HUES6 (cell line): ENCODE data around the gene DCAF17.
"Not testable (repeated sequence)": the region's sequence is repeated elsewhere in the genome, so short reads cannot be mapped to it uniquely, and the experiment has no call there.

Source experiments
- H3K27ac ChIP-seq: 2 replicates; pipeline ENCODE4 v1.7.0; 2013; ENCODE audit warnings: low read depth, mild to moderate bottlenecking, low read length, inconsistent platforms
- H3K27me3 ChIP-seq: 2 replicates; pipeline ENCODE4 v1.6.1; 2013; ENCODE audit warnings: low read length; ENCODE audit not compliant: control insufficient read depth, insufficient read depth
- H3K36me3 ChIP-seq: 2 replicates; pipeline ENCODE4 v1.6.1; 2013; ENCODE audit warnings: low read length; ENCODE audit not compliant: control insufficient read depth, insufficient read depth
- H3K4me1 ChIP-seq: 2 replicates; pipeline ENCODE4 v1.6.1; 2013; ENCODE audit warnings: low read length; ENCODE audit not compliant: control insufficient read depth, insufficient read depth
- H3K4me3 ChIP-seq: 2 replicates; pipeline ENCODE4 v1.5.1; 2013; ENCODE audit warnings: low read depth, low read length
- H3K9ac ChIP-seq: one replicate; pipeline ENCODE4 v1.6.1; 2013; ENCODE audit warnings: mild to moderate bottlenecking, low read length
- H3K9me3 ChIP-seq: 2 replicates; pipeline ENCODE4 v1.6.1; 2013; ENCODE audit warnings: low read depth, low read length; ENCODE audit not compliant: control insufficient read depth, insufficient read depth

DCAF17 gene

DNA sequence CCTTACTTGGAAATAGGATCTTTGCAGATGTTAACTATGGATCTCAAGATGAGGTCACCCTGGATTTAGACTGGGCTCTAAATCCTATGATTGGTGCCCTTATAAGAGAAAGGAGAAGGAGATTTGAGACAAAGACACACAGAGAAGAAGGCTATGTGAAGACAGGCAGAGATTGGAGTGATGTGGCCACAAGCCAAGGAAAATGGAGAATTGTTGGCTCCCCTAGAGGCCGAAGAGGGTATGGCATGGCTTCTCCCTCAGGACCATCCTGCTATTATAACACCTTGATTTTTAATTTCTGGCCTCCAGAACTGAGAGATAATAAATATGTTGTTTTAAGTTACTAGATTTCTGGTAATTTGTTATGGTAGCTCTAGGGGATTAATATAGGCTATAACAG, 95.9 kb downstream of the DCAF17 start:
- peaks cover 7% of the 10 kb centered on the region; the same call in 1 of the 2 replicates for H3K9me3 ChIP-seq
- no peak overlapping the region for H3K27ac ChIP-seq
- no peaks in the 10 kb centered on the region for H3K27me3 ChIP-seq
- no peak overlapping the region for H3K9ac ChIP-seq
- no peaks in the 10 kb centered on the region for H3K36me3 ChIP-seq
- no peak overlapping the region for H3K4me3 ChIP-seq
- no peaks in the 10 kb centered on the region for H3K4me1 ChIP-seq

DNA sequence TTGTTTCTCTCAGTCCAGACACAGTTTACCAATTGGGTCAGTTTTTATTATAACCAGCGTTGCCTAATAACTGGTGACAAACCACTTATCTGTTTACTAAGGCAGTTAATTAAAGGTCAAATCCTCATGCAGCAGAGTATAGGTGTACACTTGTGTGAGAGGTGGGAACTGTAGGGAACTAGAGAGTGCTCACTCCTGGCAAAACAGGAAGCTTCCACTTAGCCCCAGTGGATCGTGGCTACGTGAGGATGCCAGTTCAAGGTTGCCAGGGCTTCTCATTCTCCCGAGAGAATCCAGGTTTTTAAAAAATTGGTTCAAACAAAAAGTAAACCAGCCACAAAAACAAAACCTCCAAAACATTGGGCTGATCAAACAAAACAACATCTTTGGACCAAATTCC, 96.4 kb downstream of the DCAF17 start:
- H3K9ac ChIP-seq = no peak overlapping the region
- H3K4me1 ChIP-seq = no peaks in the 10 kb centered on the region

DNA sequence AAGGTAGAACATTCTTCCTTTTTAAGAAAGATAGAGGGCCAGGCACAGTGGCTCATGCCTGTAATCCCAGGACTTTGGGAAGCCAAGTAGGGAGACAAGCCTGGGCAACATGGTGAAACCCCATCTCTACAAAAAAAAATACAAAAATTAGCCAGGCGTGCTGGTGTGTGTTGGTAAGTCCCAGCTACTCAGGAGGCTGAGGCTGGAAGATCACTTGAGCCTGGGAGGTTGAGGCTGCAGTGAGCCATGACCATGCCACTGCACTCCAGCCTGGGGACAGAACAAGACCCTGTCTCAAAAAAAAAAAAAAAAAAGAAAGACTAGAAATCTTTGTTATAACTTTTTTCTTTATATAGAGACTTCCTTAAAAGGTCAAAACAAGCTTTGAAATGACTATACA, 96.8 kb downstream of the DCAF17 start:
- not testable (repeated sequence) for H3K27me3 ChIP-seq, H3K36me3 ChIP-seq, H3K27ac ChIP-seq, H3K4me3 ChIP-seq, H3K9ac ChIP-seq, H3K4me1 ChIP-seq, H3K9me3 ChIP-seq

More for the DNA sequence above, 96.4 kb downstream of the DCAF17 start:
- Histone ChIP-seq H3K27me3 (no peaks in the 10 kb centered on the region), H3K9me3 (peaks cover 7% of the 10 kb centered on the region; the same call in 1 of the 2 replicates), H3K36me3 (no peaks in the 10 kb centered on the region), H3K4me3 (no peak overlapping the region), H3K27ac (no peak overlapping the region)

DNA sequence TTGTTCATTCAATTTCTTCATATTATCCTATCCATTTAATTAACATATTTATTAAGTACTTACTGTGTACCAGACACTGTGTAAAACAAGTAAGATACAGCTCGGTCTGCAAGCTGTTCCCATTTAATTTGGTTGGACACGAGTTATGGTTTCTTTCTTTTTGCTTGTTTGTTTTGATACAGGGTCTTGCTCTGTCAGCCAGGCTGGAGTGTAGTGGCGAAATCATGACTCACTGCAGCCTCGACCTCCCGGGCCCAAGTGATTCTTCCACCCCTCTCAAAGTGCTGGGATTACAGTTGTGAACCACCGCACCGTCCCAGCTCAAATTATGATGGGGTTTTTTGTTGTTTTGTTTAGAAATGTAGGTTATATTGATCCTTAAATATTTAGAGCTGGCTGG, 97.3 kb downstream of the DCAF17 start:
- no peaks in the 10 kb centered on the region for H3K4me1 ChIP-seq
- no peaks in the 10 kb centered on the region for H3K27me3 ChIP-seq
- H3K27ac ChIP-seq = no peak overlapping the region
- H3K9ac ChIP-seq = no peak overlapping the region
- peaks cover 7% of the 10 kb centered on the region; the same call in 1 of the 2 replicates for H3K9me3 ChIP-seq
- no peak overlapping the region for H3K4me3 ChIP-seq
- H3K36me3 ChIP-seq = no peaks in the 10 kb centered on the region

DNA sequence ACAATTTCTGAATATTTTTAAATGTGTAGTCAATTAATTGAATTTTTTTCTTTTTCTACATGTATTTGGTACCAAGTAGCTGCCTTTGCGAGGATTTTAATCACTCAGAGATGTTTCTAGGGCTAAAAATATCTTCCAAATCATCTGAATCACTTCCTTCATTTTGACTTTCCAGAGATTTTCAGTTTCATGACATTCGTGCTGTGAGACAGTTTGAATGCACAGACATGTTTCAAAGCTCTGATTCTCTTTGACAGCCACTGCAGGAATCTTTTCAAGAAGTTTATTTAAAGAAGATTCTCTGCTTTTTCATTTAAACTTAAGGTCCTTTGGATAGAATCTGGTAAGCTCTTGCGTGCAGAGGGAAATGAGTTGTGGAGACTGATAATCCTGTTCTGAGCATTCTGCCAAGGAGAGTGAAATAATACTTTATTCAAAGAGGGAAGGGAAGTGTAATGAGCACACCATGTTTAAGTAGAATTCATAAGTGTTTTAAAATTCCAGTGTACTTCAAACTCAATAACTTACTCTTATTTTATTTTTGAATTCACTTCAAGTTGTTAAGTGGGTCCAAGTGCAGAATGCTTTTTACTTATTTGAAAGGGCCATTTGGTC, 97.9 kb downstream of the DCAF17 start:
- H3K27me3 ChIP-seq = no peaks in the 10 kb centered on the region
- H3K27ac ChIP-seq = no peak overlapping the region
- H3K4me1 ChIP-seq = no peaks in the 10 kb centered on the region
- no peaks in the 10 kb centered on the region for H3K36me3 ChIP-seq
- H3K9me3 ChIP-seq = peaks cover 7% of the 10 kb centered on the region; the same call in 1 of the 2 replicates
- no peak overlapping the region for H3K4me3 ChIP-seq
- H3K9ac ChIP-seq = no peak overlapping the region

DNA sequence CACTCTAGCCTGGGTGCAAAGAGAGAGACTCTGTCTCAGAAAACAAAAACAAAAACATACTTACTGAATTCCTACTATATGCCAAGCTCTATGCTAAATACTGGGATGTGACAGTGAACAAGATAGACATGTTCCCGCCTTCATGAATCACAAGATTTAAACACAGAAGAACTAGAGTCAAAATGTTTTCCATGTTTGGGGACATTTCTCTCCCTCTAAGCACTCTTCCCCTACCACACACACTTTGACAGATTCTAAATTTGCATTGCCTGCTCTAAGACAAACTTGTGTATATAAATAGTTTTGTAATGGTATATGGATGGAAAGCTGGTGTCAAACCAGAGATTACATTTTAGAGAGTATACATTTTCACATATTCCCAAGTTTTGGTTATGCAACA, 99.3 kb downstream of the DCAF17 start:
- Histone ChIP-seq H3K9ac (no peak overlapping the region), H3K4me3 (no peak overlapping the region), H3K27me3 (no peaks in the 10 kb centered on the region), H3K9me3 (peaks cover 7% of the 10 kb centered on the region; the same call in 1 of the 2 replicates), H3K27ac (no peak overlapping the region), H3K36me3 (no peaks in the 10 kb centered on the region), H3K4me1 (no peaks in the 10 kb centered on the region)
